MM.1S (cell line): ENCODE data around the gene LRCH4.

Experiments
- EZH2 ChIP-seq: fragments of 300-600 bp; sonication (generic); optimal IDR thresholded peaks from 2 replicates; pipeline ENCODE3; 2017; ENCODE audit warnings: low read depth, mild to moderate bottlenecking, antibody characterized with exemption, low read length, mixed read lengths
- TF ChIP-seq, protein P1 (sequence below): fragments of 300-600 bp; sonication (generic); IDR thresholded peaks from 2 replicates; pipeline ENCODE4 v1.5.1; 2016; ENCODE audit warnings: antibody characterized with exemption, low read length, mixed read lengths

DNA sequence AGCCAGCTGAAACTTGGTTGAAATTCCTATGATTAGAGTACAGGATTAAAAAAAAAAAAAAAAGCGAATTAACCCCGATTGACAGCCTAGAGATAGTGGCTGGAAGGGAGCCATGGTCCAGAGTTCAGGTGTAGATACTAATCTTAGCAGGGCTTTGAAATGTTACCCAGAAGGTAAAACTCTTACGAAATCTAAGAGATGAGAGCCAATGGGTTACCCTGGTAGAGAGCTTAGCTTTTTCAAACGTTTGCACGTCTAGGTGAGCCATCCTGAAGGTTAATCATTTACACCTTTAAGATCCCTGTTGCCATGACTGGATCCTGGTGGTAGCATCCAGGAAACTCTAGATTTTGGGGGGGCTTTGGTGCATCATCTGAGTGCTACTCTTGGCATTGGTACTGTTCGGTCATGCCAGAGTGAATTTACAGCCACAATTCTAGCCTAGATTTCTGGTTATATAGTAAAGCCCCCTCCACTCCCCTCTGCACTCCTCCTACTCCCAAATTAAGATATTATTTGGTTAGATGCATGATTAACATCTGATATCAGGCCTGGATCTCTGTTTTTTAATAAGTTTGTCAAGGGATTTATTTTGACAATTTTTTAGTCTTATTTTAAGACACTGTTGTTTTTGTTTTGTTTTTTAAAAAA lies 45.7 kb downstream of the LRCH4 start:
- no peak for TF ChIP-seq EZH2
- TF ChIP-seq, protein P1, sequence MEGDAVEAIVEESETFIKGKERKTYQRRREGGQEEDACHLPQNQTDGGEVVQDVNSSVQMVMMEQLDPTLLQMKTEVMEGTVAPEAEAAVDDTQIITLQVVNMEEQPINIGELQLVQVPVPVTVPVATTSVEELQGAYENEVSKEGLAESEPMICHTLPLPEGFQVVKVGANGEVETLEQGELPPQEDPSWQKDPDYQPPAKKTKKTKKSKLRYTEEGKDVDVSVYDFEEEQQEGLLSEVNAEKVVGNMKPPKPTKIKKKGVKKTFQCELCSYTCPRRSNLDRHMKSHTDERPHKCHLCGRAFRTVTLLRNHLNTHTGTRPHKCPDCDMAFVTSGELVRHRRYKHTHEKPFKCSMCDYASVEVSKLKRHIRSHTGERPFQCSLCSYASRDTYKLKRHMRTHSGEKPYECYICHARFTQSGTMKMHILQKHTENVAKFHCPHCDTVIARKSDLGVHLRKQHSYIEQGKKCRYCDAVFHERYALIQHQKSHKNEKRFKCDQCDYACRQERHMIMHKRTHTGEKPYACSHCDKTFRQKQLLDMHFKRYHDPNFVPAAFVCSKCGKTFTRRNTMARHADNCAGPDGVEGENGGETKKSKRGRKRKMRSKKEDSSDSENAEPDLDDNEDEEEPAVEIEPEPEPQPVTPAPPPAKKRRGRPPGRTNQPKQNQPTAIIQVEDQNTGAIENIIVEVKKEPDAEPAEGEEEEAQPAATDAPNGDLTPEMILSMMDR, result no peak
